Measurements from ENCODE around the gene PDZRN4.
A peak's percentile ranks its signal among the peaks of the same experiment; 100 is the strongest.

PDZRN4 gene

GRCh38 chr12:41465526-41465925 lies 277.4 kb downstream of the PDZRN4 start:
- no peak for DNase-seq

DNA sequence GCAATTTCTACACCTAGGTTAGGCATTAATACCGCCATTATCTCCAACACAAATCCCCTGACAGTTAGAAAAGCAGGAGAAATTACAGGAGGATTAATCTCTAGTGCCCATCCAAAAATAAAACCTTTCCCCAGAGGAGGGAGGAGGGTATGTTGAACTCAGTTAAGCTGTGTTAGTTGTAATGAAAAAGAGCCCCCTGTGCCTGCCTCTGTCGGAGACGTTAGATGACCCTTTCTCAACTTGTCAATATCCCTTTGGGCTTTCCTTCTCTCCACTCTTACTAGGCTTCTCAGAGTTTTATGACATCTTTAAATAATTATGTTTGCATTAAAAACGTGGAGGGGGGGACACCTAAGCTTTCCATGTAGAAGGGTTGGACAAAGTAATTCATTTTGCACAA lies 278.2 kb downstream of the PDZRN4 start:
- DNase-seq = no peak

DNA sequence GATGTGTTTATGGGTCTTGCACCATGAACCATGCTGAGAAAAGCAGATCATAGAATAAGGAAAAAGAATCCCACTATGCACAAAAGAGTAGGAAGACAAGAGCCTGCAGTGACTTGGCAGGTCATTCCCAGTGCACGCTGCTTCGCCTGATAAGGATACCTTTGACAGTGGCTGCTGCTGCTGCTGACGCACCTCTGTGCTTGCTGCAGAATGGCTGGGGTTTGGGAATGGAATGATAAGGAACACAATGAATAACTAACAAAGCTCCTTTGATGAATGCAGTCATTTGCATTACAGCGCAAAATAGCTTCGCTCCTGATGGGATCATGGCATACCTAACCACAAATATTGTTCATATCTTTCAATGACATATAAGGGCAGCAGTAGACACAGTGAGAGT lies 278.7 kb downstream of the PDZRN4 start:
- DNase-seq = no peak

GRCh38 chr12:41467591-41468325 lies 279.6 kb downstream of the PDZRN4 start:
- DNase-seq = no peak

- DNase-seq = no peak
Observed at GRCh38 chr12:41468341-41468740, 280.2 kb downstream of the PDZRN4 start.

DNA sequence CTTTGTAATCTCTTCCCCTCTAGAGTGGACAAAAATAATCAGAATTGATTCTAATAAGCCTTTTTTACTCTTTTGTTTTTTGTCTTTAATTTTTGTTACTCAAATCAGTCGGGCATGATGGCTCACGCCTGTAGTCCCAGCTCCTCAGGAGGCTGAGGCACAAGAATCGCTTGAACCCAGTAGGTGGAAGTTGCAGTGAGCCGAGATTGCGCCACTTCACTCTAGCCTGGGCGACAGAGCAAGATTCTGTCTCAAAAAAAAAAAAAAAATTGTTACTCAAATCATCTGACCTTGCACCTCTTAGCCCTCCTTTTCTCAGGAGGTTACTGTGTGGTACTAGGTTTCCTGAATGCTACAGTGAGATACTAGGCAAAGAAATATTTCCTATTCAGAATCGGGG lies 280.6 kb downstream of the PDZRN4 start:
- no peak for DNase-seq

DNA sequence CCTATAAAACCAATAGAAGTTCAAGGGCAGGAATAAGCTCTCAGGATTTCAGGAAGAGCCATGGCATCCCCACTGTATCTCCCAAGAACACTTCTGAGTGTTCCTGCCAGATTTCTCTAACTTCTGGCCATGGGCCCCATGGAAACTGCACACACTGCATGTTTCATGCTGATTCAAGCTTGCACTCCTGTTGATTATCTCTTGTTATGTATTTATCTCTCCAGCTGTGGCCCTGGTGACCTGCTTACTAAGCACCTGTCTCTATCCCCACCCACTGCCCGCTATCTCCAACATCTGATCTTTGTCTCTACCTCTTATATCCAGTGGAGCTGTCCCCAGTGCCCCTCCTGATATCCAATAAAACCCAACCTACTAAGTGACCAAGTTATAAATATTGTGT lies 285.3 kb downstream of the PDZRN4 start:
- DNase-seq = no peak

- no peak for DNase-seq
Observed at GRCh38 chr12:41474001-41474400, 285.9 kb downstream of the PDZRN4 start.

- DNase-seq = peak; percentile 93
Observed at GRCh38 chr12:41476499-41477439, 288.6 kb downstream of the PDZRN4 start.

DNA sequence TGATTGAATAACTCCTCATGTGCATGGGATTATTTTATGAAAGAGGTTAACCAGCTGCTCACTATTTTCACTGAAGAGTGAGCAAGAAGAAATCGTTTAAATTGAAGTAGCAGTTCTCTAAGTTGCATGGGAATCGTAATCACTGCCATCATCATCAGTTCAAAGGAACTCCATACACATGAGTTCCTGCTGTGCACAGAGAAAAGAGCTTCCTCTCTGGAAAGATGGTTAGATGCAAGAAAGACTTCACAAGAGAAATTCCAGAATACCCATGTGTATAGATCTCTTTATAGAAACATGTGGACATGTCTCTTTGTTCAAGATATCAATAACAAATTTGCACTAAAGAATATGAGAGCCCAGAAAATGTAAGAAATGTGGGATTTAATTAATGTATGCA lies 291.3 kb downstream of the PDZRN4 start:
- DNase-seq = no peak

GRCh38 chr12:41485203-41485602 lies 297.1 kb downstream of the PDZRN4 start:
- DNase-seq = no peak

DNA sequence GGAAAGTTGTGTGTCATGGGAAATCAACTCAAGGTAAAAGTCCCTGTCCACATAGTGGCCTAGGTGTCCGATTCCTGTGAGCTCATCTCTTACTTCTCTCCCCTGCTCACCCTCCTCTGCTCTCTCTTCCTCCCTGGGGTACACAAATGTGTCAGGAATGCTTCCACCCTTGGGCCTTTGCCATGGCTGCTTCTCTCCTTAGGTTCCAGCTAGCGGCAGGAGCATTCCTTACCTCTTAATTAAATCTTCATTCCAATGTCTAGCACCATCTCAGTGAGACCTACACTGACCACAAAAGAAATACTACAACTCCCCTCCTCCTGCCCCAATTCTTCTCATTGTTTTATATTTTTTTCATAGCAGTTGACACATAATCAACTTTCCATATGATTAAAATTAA lies 298.6 kb downstream of the PDZRN4 start:
- no peak for DNase-seq

DNA sequence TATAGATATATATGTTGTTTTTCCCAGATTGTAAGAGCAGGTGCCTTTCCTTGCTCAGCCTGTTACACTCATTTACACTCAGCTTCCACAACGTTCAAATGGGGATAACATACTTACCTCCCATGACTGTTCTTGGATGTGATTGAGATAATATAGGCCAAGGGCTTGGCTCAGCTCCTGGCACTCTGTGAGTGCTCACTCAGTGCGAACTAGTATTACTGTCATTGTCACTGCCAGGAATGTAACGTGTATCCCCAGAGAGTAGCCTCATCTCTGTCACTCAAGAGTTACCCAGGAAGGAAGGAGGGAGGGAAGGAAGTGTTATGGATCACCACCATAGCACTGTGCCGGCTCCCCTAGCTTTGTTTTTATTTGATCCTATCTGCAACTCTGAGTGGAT lies 307.9 kb downstream of the PDZRN4 start:
- no peak for DNase-seq

DNA sequence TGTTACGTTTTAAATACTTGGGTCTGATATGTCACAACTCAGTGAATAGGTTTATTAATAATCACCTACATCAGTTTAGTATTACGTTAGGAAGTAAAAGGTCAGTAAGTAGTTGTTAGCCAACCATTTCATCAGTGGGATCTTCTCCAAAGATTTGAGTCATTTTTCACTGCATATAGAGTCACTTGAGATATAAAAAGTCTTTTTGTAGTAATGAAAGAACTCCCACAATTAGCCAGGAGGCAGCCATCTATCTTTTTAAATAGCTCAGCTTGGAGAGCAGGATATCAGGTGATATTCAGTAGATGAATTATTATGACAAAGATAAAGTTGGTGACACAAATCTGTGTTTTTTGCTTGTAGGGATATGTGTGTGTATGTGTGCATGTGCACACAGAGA lies 309.3 kb downstream of the PDZRN4 start:
- no peak for DNase-seq

GRCh38 chr12:41504976-41505375 lies 316.9 kb downstream of the PDZRN4 start:
- DNase-seq = no peak

DNA sequence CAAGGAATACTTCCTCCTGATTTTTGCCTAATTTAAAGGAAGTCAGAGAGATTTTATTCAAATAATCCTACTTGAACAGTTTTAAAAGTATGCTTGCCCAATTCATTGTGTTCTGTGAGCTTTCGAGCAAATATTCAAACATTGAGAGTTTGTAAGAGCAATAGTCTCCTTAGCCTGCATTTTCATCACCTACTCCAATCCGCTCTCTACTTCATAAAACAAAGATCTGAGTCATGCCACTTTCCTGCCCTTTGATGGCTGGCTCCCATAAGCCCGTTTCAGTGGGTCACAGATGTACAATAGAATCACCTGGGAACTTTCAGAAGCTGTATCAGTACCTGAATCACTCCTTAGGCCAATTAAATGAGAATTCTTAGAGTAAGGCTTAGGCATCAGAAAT lies 319.2 kb downstream of the PDZRN4 start:
- no peak for DNase-seq

- DNase-seq = no peak
Observed at GRCh38 chr12:41509271-41510055, 321.3 kb downstream of the PDZRN4 start.

DNA sequence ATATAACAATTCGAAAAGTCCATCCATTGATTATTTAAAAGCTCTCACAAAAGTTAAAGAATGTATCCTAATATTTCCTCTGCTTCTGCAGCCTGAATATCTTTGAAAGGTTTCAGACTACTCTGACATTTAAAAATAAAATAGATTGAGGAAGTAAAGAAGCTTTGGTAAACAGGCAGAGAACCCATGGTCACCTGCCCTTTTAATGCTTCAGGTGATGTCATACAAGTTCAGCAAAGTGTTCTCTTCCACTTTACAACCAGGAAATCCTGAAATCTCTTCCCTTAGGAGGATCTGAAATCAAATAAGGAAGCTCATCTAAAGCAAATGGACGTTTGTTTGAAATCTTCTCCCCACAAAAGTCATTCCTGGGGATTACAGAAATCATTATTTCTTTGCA lies 322.4 kb downstream of the PDZRN4 start:
- peak; percentile 79 for DNase-seq

DNA sequence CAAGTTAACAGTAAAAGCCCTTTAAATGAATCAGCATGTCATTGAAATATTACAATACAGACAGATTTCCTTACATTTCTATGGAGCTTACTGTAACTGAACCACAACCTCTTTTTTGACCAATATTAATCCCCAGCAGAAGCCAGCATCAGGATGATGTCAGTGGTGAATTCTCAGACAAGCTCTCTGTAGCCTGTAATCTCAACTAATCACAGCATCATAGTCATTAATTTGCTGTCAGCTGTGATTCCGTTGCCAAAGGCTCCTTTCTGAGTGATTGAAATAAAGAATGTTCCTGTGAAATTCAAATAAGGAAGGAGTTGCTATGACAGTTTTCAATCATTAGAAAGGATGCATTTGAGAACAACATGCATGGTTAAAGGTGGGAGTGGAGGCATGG lies 323.1 kb downstream of the PDZRN4 start:
- no peak for DNase-seq

GRCh38 chr12:41512497-41512896 lies 324.4 kb downstream of the PDZRN4 start:
- DNase-seq = no peak

DNA sequence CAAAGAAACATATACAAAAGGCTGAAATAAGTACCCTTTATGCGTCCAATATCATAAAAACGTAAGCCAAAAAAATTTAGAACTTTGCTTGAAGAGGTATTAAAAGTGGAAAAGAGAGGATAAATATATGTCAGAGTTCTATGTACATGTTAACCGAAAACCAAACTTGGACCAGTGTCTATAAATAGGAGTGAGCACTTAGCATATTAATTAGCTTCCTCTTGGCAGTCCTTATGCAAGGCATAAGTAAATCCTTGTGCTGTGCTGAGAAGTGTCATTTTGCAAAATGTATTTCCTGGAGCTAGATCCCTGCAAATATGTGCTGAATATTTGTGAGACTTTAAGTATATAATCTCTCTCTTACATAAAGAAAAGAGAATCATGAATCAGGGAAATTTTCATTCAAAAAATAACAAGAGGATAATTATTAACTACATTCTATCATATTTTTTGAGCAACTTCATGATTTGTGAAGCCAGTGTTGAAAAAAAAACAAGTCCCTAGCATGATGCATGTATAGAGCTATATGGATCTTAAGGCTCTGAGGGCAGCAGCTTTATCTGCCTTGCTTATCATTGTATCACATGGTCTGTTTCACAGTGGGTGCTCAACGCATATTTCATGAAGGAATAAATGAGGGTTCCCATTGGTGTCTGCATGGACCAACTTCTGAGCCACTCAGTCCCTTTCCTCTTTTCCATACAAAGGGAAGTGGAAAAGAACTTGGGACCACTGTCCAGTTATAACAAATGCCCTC lies 326.1 kb downstream of the PDZRN4 start:
- peak; percentile 64 for DNase-seq

- DNase-seq = no peak
Observed at GRCh38 chr12:41514907-41515306, 326.8 kb downstream of the PDZRN4 start.

DNA sequence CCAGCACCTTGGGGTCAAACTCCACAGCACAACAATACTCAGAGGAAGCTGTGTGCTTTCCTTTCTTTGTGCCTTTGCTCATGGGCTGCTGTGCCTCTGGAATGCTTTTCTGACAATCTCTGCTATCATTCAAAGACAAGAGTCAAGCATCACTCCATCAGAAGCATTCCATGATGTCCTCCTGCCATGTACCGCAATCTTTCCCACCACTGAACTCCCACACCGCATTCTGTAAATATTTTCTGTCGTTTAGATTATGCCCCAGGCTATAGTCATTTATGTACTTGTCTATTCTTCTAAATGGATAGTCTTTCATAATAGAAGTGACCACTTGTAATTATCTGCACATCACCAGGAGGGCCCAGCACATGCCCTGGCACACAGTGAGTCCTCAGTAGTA lies 327.8 kb downstream of the PDZRN4 start:
- DNase-seq = no peak

All from NCI-H2029 treated with DMSO at 0.1 percent for 48 hours (cell line).